ENCODE measurements around the gene LRRC4B. TPM values are rescaled to one million over a fixed set of nuclear protein-coding genes. Genes with fewer than 3 reads are reported as not detected.

The LRRC4B gene
- total RNA-seq, 1 donor from 2014 or later = 4.6 TPM

DNA sequence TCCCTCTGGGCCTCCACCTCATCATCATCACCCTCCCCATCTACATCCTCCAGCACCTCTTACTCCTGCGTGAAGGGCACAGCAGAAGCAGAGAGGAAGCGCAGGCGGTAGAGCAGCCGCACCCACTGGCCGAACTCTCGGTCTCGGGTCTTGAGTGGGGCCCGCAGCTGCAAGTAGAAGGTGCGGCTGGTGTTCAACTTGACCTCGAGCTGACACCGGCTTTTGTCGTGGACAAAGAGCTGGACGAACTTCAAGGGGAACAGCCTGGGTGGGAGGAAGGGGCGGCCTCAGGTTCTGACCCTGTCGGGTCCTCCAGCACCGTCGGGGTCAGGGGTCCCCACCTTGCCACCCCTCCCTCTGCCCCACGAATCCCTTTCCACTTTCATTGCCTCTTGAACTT is 100.7 kb downstream of the LRRC4B start:
- H3K4me3 ChIP-seq = no peak overlapping the region
- DNase-seq (no peak), ATAC-seq (no peak)
- H3K4me1 ChIP-seq = no peaks in the 10 kb centered on the region
- no peaks in the 10 kb centered on the region for H3K9me3 ChIP-seq
- no peak overlapping the region for H3K27ac ChIP-seq
- H3K27me3 ChIP-seq = no peaks in the 10 kb centered on the region
- TF ChIP-seq, protein P1, sequence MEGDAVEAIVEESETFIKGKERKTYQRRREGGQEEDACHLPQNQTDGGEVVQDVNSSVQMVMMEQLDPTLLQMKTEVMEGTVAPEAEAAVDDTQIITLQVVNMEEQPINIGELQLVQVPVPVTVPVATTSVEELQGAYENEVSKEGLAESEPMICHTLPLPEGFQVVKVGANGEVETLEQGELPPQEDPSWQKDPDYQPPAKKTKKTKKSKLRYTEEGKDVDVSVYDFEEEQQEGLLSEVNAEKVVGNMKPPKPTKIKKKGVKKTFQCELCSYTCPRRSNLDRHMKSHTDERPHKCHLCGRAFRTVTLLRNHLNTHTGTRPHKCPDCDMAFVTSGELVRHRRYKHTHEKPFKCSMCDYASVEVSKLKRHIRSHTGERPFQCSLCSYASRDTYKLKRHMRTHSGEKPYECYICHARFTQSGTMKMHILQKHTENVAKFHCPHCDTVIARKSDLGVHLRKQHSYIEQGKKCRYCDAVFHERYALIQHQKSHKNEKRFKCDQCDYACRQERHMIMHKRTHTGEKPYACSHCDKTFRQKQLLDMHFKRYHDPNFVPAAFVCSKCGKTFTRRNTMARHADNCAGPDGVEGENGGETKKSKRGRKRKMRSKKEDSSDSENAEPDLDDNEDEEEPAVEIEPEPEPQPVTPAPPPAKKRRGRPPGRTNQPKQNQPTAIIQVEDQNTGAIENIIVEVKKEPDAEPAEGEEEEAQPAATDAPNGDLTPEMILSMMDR (IDR thresholded peaks at IDR 0.05) = no peak
- H3K36me3 ChIP-seq = no peaks in the 10 kb centered on the region
- intact Hi-C loops (cut with DNase I) = no loop called here

Other genes with a start within 250 kb of the LRRC4B start
- 12.8 TPM for gene KCNC3, start 239.1 kb downstream of the LRRC4B start, total RNA-seq
- 1,895 TPM for gene NAPSA, start 202.8 kb downstream of the LRRC4B start, total RNA-seq
- gene NR1H2, start 192.0 kb downstream of the LRRC4B start, total RNA-seq = 101 TPM
- gene POLD1, start 184.1 kb downstream of the LRRC4B start, total RNA-seq = 34.4 TPM
- 0.52 TPM for gene SPIB, start 149.5 kb downstream of the LRRC4B start, total RNA-seq
- gene MYBPC2, start 135.5 kb downstream of the LRRC4B start, total RNA-seq = 0.12 TPM
- 103 TPM for gene EMC10, start 91.9 kb downstream of the LRRC4B start, total RNA-seq
- 3.8 TPM for gene GARIN5A, start 91.6 kb downstream of the LRRC4B start, total RNA-seq
- gene JOSD2, start 57.2 kb downstream of the LRRC4B start, total RNA-seq = 34.7 TPM
- gene ASPDH, start 54.5 kb downstream of the LRRC4B start, total RNA-seq = not detected
- gene SYT3, start 71.4 kb upstream of the LRRC4B start, total RNA-seq = 2.5 TPM
- gene C19orf81, start 81.0 kb upstream of the LRRC4B start, total RNA-seq = 3.9 TPM
- 0.35 TPM for gene SHANK1, start 151.4 kb upstream of the LRRC4B start, total RNA-seq
- 13.3 TPM for gene CLEC11A, start 154.9 kb upstream of the LRRC4B start, total RNA-seq
- not detected for gene GPR32, start 202.0 kb upstream of the LRRC4B start, total RNA-seq
- gene ACP4, start 222.0 kb upstream of the LRRC4B start, total RNA-seq = not detected